Measurements from ENCODE around the gene KCNIP4. TPM values are rescaled to one million over a fixed set of nuclear protein-coding genes. Genes with fewer than 3 reads are reported as not detected.

The KCNIP4 gene
- total and polyA plus RNA-seq, 2 of the 8 experiments (the other 6 are each of a cell fraction or from before 2014, with no cell fraction given), result 0.06 TPM; not detected in 1

GRCh38 chr4:21753084-21753760 is 195.3 kb downstream of the KCNIP4 start (continued):
- no peak for TF ChIP-seq POU5F1 (IDR thresholded peaks at IDR 0.05; ENCODE audit: low read depth, low read length)
- TF ChIP-seq HDAC6 (IDR thresholded peaks at IDR 0.05; ENCODE audit: low read depth, low read length), result no peak
- TF ChIP-seq GABPA (IDR thresholded peaks at IDR 0.05; ENCODE audit: borderline replicate concordance, insufficient read depth, low read length), result no peak
- no peak for TF ChIP-seq CBX5 (IDR thresholded peaks at IDR 0.05; ENCODE audit: low read depth, low read length)

Data from H1 (cell line).